GM23338 (cell line): ENCODE data around the gene TGFBR3. TPM values are rescaled to one million over a fixed set of nuclear protein-coding genes. Genes with fewer than 3 reads are reported as not detected.

ENCODE experiments used
- ATAC-seq: fragments of 200-7000 bp; cut with Tn5 transposase; 3 replicates; pipeline ENCODE4 v1.9.1; 2020
- DNase-seq: peaks from one replicate; pipeline ENCODE4 v3.0.0-alpha.2; 2015; ENCODE audit warnings: low spot score
- H2AFZ ChIP-seq: fragments of 200-600 bp; sonication (generic); 2 replicates; pipeline ENCODE4 v1.8.0; 2016; ENCODE audit warnings: antibody characterized with exemption, mild to moderate bottlenecking, moderate library complexity
- H3F3A ChIP-seq: fragments of 200-600 bp; sonication (generic); replicated peaks from 2 replicates; pipeline ENCODE4 v1.8.0; 2017; ENCODE audit warnings: antibody characterized with exemption, mixed run types, low read depth
- H3K27ac ChIP-seq: fragments of 200-600 bp; sonication (generic); 2 replicates; pipeline ENCODE4 v1.6.1; 2016; ENCODE audit warnings: low read depth
- H3K27me3 ChIP-seq: fragments of 200-600 bp; sonication (generic); 2 replicates; pipeline ENCODE4 v1.8.0; 2016; ENCODE audit warnings: mild to moderate bottlenecking, mixed run types, moderate library complexity; ENCODE audit not compliant: insufficient read depth
- H3K36me3 ChIP-seq: fragments of 200-600 bp; sonication (generic); 2 replicates; pipeline ENCODE4 v1.8.0; 2016; ENCODE audit warnings: mild to moderate bottlenecking; ENCODE audit not compliant: insufficient read depth
- H3K4me1 ChIP-seq: fragments of 200-600 bp; sonication (generic); 2 replicates; pipeline ENCODE4 v1.8.0; 2016; ENCODE audit warnings: mild to moderate bottlenecking, moderate library complexity; ENCODE audit not compliant: insufficient read depth
- H3K4me2 ChIP-seq: fragments of 200-600 bp; sonication (generic); 2 replicates; pipeline ENCODE4 v1.7.1; 2017; ENCODE audit warnings: mixed run types
- H3K4me3 ChIP-seq: fragments of 200-600 bp; sonication (generic); 2 replicates; pipeline ENCODE4 v1.6.1; 2016; ENCODE audit warnings: mixed run types
- H3K79me2 ChIP-seq: fragments of 200-600 bp; sonication (generic); replicated peaks from 2 replicates; pipeline ENCODE4 v1.8.0; 2017; ENCODE audit warnings: mild to moderate bottlenecking; ENCODE audit not compliant: insufficient read depth
- H3K9me2 ChIP-seq: fragments of 200-600 bp; sonication (generic); 2 replicates; pipeline ENCODE4 v1.8.0; 2017; ENCODE audit not compliant: insufficient read depth
- H4K20me1 ChIP-seq: fragments of 200-600 bp; sonication (generic); replicated peaks from 2 replicates; pipeline ENCODE4 v1.8.0; 2017; ENCODE audit warnings: mild to moderate bottlenecking; ENCODE audit not compliant: insufficient read depth
- H3K27ac Mint-ChIP-seq: 2 replicates; pipeline ENCODE4 v1.8.0; 2020; ENCODE audit warnings: inconsistent platforms, mild to moderate bottlenecking, moderate library complexity, mixed read lengths
- H3K27me3 Mint-ChIP-seq: 3 replicates; pipeline ENCODE4 v1.8.0; 2022; ENCODE audit warnings: low read depth, mild to moderate bottlenecking, moderate library complexity, mixed read lengths, inconsistent platforms; ENCODE audit not compliant: insufficient read depth, poor library complexity
- H3K36me3 Mint-ChIP-seq: 3 replicates; pipeline ENCODE4 v1.8.0; 2021; ENCODE audit warnings: low read depth, mild to moderate bottlenecking, inconsistent platforms, moderate library complexity, mixed read lengths
- H3K4me1 Mint-ChIP-seq: 3 replicates; pipeline ENCODE4 v1.8.0; 2020; ENCODE audit warnings: mild to moderate bottlenecking, inconsistent platforms, mixed read lengths
- H3K4me3 Mint-ChIP-seq: 3 replicates; pipeline ENCODE4 v1.8.0; 2021; ENCODE audit warnings: moderate library complexity, mild to moderate bottlenecking, inconsistent platforms, mixed read lengths
- H3K9me3 Mint-ChIP-seq: 3 replicates; pipeline ENCODE4 v1.8.0; 2020; ENCODE audit warnings: moderate library complexity, mild to moderate bottlenecking, inconsistent platforms, mixed read lengths
- CREB1 ChIP-seq: fragments of 250-450 bp; sonication (Bioruptor Pico); IDR thresholded peaks from 2 replicates; pipeline ENCODE4 v1.5.0; 2020; ENCODE audit warnings: low read depth, mild to moderate bottlenecking, moderate library complexity
- CTCF ChIP-seq, 2 experiments: fragments of 200-600 bp in 1 of 2; sonication (generic) in 1 of 2; conservative IDR thresholded peaks; 2 replicates each; pipeline versions ENCODE4 v1.5.1 to v1.6.1; 2016 to 2017; ENCODE audit warnings: antibody characterized with exemption in 2 of 2, low read depth in 2 of 2, mild to moderate bottlenecking in 2 of 2, moderate library complexity in 1 of 2
- ETS1 ChIP-seq: IDR thresholded peaks from 2 replicates; pipeline ENCODE4 v1.6.1; 2016; ENCODE audit warnings: antibody characterized with exemption
- EZH2 ChIP-seq: fragments of 200-600 bp; sonication (generic); IDR thresholded peaks from one replicate; pipeline ENCODE4 v1.8.0; 2017; ENCODE audit warnings: antibody characterized with exemption, mild to moderate bottlenecking, low read depth; ENCODE audit not compliant: unreplicated experiment
- EZH2phosphoT487 ChIP-seq: fragments of 200-600 bp; sonication (generic); IDR thresholded peaks from one replicate; pipeline ENCODE4 v1.8.1; 2018; ENCODE audit warnings: antibody characterized with exemption; ENCODE audit not compliant: unreplicated experiment
- JUNB ChIP-seq: IDR thresholded peaks from one replicate; pipeline ENCODE4 v1.6.1; 2016; ENCODE audit warnings: antibody characterized with exemption; ENCODE audit not compliant: unreplicated experiment
- NANOG ChIP-seq: IDR thresholded peaks from 2 replicates; pipeline ENCODE4 v1.6.1; 2016; ENCODE audit warnings: antibody characterized with exemption, borderline replicate concordance
- POLR2AphosphoS5 ChIP-seq: IDR thresholded peaks from 2 replicates; pipeline ENCODE4 v1.6.1; 2016; ENCODE audit warnings: antibody characterized with exemption, low read depth
- REST ChIP-seq: IDR thresholded peaks from one replicate; pipeline ENCODE4 v1.6.1; 2018; ENCODE audit warnings: antibody characterized with exemption; ENCODE audit not compliant: unreplicated experiment
- STAT1 ChIP-seq: IDR thresholded peaks from one replicate; pipeline ENCODE4 v1.6.1; 2016; ENCODE audit warnings: antibody characterized with exemption; ENCODE audit not compliant: unreplicated experiment
- ZNF114 ChIP-seq: fragments of 250-450 bp; sonication (Bioruptor Pico); IDR thresholded peaks from 2 replicates; pipeline ENCODE4 v1.5.0; 2020; ENCODE audit warnings: mild to moderate bottlenecking, moderate library complexity
- ZNF331 ChIP-seq: fragments of 250-450 bp; sonication (Bioruptor Pico); IDR thresholded peaks from 2 replicates; pipeline ENCODE4 v1.5.0; 2020; ENCODE audit warnings: low read depth, mild to moderate bottlenecking, moderate library complexity
- ZNF462 ChIP-seq: fragments of 250-450 bp; sonication (Bioruptor Pico); IDR thresholded peaks from 2 replicates; pipeline ENCODE4 v1.5.0; 2020; ENCODE audit warnings: mild to moderate bottlenecking, moderate library complexity
- polyA plus RNA-seq: library from polyadenylated mRNA; unstranded; fragments of >200 nt; fragmentation: Nextera tagmentation; extraction: Ambion mirVana; gene quantifications from 2 replicates; pipeline ENCODE4 v1.2.1, GENCODE V29; 2016
- total RNA-seq: library from RNA; depleted of rRNA; stranded (reverse); fragments of >200 nt; shearing (Covaris generic); gene quantifications from 2 replicates; pipeline ENCODE4 v1.2.3, GENCODE V29; 2014

TGFBR3 gene
- total and polyA plus RNA-seq, 2 experiments from 2014 or later = 1.7 to 2.9 TPM

- H3K27ac Mint-ChIP-seq = no peak overlapping the region
- Histone ChIP-seq H2AFZ (no peak overlapping the region), H3F3A (no peaks in the 10 kb centered on the region), H3K36me3 (no peaks in the 10 kb centered on the region), H3K79me2 (no peaks in the 10 kb centered on the region), H3K4me3 (no peak overlapping the region), H3K9me2 (no peaks in the 10 kb centered on the region), H4K20me1 (no peaks in the 10 kb centered on the region), H3K4me1 (no peaks in the 10 kb centered on the region), H3K4me2 (no peak overlapping the region), H3K27me3 (peaks cover 27% of the 10 kb centered on the region), H3K27ac (no peak overlapping the region)
- H3K4me1 Mint-ChIP-seq = peaks cover 8% of the 10 kb centered on the region
- peaks cover 29% of the 10 kb centered on the region for H3K27me3 Mint-ChIP-seq
- no peaks in the 10 kb centered on the region for H3K9me3 Mint-ChIP-seq
- TF ChIP-seq ZNF114 (CRISPR knock-in tag) (no peak), CREB1 (CRISPR knock-in tag) (no peak), ZNF462 (CRISPR knock-in tag) (no peak), REST (no peak), ETS1 (no peak), JUNB (no peak), EZH2phosphoT487 (no peak), EZH2 (no peak), CTCF (conservative IDR thresholded peaks at IDR 0.05; ENCODE audit: low read depth in 2 of 2) (no peak), STAT1 (no peak), POLR2AphosphoS5 (no peak), ZNF331 (CRISPR knock-in tag) (no peak), NANOG (no peak)
- H3K36me3 Mint-ChIP-seq = no peaks in the 10 kb centered on the region; the same call in 2 of the 3 replicates
- H3K4me3 Mint-ChIP-seq = no peak overlapping the region
- DNase-seq (no peak), ATAC-seq (no peak)
These were observed 4.7 kb downstream of the TGFBR3 start for GRCh38 chr1:91881280-91881679.
